NCI-H1105 (cell line): ENCODE measurements around the gene SLC9A9.

Experiments
- DNase-seq: peaks from one replicate; lab custom pipeline; 2025; lab: John Stamatoyannopoulos, UW

The SLC9A9 gene

GRCh38 chr3:143693506-143693905, 154.8 kb downstream of the SLC9A9 start:
- DNase-seq, result no peak

- DNase-seq, result no peak
Observed at GRCh38 chr3:143686638-143687197, 161.6 kb downstream of the SLC9A9 start.

GRCh38 chr3:143685491-143685890, 162.8 kb downstream of the SLC9A9 start:
- no peak for DNase-seq

GRCh38 chr3:143677430-143677829, 170.8 kb downstream of the SLC9A9 start:
- no peak for DNase-seq

- DNase-seq, result no peak
Observed at GRCh38 chr3:143676747-143677146, 171.5 kb downstream of the SLC9A9 start.

GRCh38 chr3:143676021-143676420, 172.2 kb downstream of the SLC9A9 start:
- no peak for DNase-seq

GRCh38 chr3:143674100-143674968, 173.9 kb downstream of the SLC9A9 start:
- DNase-seq, result peak; percentile 66

GRCh38 chr3:143672396-143673165, 175.7 kb downstream of the SLC9A9 start:
- no peak for DNase-seq

- DNase-seq, result no peak
Observed at GRCh38 chr3:143671626-143672025, 176.6 kb downstream of the SLC9A9 start.

- no peak for DNase-seq
Observed at GRCh38 chr3:143668924-143669790, 179.1 kb downstream of the SLC9A9 start.

GRCh38 chr3:143668385-143668784, 179.9 kb downstream of the SLC9A9 start:
- no peak for DNase-seq

- DNase-seq, result no peak
Observed at GRCh38 chr3:143661677-143662076, 186.6 kb downstream of the SLC9A9 start.

GRCh38 chr3:143658861-143659260, 189.4 kb downstream of the SLC9A9 start:
- no peak for DNase-seq

GRCh38 chr3:143658116-143658515, 190.2 kb downstream of the SLC9A9 start:
- no peak for DNase-seq

GRCh38 chr3:143657391-143657790, 190.9 kb downstream of the SLC9A9 start:
- no peak for DNase-seq

GRCh38 chr3:143654906-143655305, 193.4 kb downstream of the SLC9A9 start:
- no peak for DNase-seq

- DNase-seq, result no peak
Observed at GRCh38 chr3:143653935-143654334, 194.3 kb downstream of the SLC9A9 start.

GRCh38 chr3:143653493-143653892, 194.8 kb downstream of the SLC9A9 start:
- no peak for DNase-seq

- no peak for DNase-seq
Observed at GRCh38 chr3:143652118-143652517, 196.2 kb downstream of the SLC9A9 start.

GRCh38 chr3:143650827-143651226, 197.4 kb downstream of the SLC9A9 start:
- DNase-seq, result no peak

GRCh38 chr3:143650120-143650519, 198.1 kb downstream of the SLC9A9 start:
- no peak for DNase-seq

- no peak for DNase-seq
Observed at GRCh38 chr3:143648708-143649107, 199.6 kb downstream of the SLC9A9 start.
